Tibial nerve (tissue), 4 donors: ENCODE results near the gene CES5A. TPM values are rescaled to one million over a fixed set of nuclear protein-coding genes. Genes with fewer than 3 reads are reported as not detected.
"Not testable (repeated sequence)": the region's sequence is repeated elsewhere in the genome, so short reads cannot be mapped to it uniquely, and the experiment has no call there.

Experiments used
- DNase-seq, 2 donors: peaks; one replicate each; pipeline ENCODE4 v3.0.0-alpha.2; 2019; ENCODE audit warnings: low spot score in 2 of 2
- H3K27ac ChIP-seq, 4 donors: fragments of 200-600 bp; sonication (generic) in 3 of 4; one replicate each; pipeline ENCODE4 v1.5.1; 2017 to 2019; ENCODE audit warnings: mild to moderate bottlenecking in 1 of 4
- H3K27me3 ChIP-seq, 2 donors: fragments of 200-600 bp; sonication (generic) in 1 of 2; one replicate each; pipeline versions ENCODE4 v1.5.1 to v1.6.0; 2017 to 2019
- H3K36me3 ChIP-seq, 3 donors: fragments of 200-600 bp; sonication (generic); one replicate each; pipeline ENCODE4 v1.5.1; 2018 to 2019
- H3K4me1 ChIP-seq, 4 donors: fragments of 200-600 bp; sonication (generic) in 3 of 4; one replicate each; pipeline ENCODE4 v1.5.1; 2017 to 2019
- H3K4me3 ChIP-seq, 4 donors: fragments of 200-600 bp; sonication (generic) in 3 of 4; one replicate each; pipeline ENCODE4 v1.5.1; 2017 to 2019; ENCODE audit warnings: mild to moderate bottlenecking in 1 of 4, moderate library complexity in 1 of 4
- H3K9me3 ChIP-seq, 4 donors: fragments of 200-600 bp; sonication (generic) in 3 of 4; one replicate each; pipeline ENCODE4 v1.5.1; 2017 to 2019
- EP300 ChIP-seq, 2 donors: sonication (generic); formaldehyde crosslinking; IDR thresholded peaks; one replicate each; pipeline ENCODE4 v1.6.1; 2017; ENCODE audit warnings: antibody characterized with exemption in 2 of 2, mild to moderate bottlenecking in 1 of 2
- POLR2A ChIP-seq, 2 donors: fragments of 450-650 bp; IDR thresholded peaks; one replicate each; pipeline ENCODE4 v1.6.1; 2017; ENCODE audit warnings: antibody characterized with exemption in 2 of 2, mild to moderate bottlenecking in 2 of 2, moderate library complexity in 2 of 2
- WGBS, 2 donors: methylation state at CpG; one replicate each; pipeline ENCODE4 v1.1.5; 2018; 5-methylcytosine and 5-hydroxymethylcytosine counted together
- total RNA-seq, 4 donors: library from RNA; depleted of rRNA; stranded (reverse); fragments of >200 nt; gene quantifications; one replicate each; pipeline ENCODE4 v1.1.0, GENCODE V29; 2016
- TF ChIP-seq, protein P1 (sequence below), 5 experiments: fragments of 200-600 bp in 3 of 5; fragments of 450-650 bp in 2 of 5; sonication (generic) in 3 of 5; IDR thresholded peaks; one replicate each; pipeline ENCODE4 v1.5.1; 2016 to 2019; ENCODE audit warnings: antibody characterized with exemption in 5 of 5, mild to moderate bottlenecking in 3 of 5, moderate library complexity in 2 of 5

CES5A gene
- total RNA-seq, 4 donors from 2014 or later = not detected

DNA sequence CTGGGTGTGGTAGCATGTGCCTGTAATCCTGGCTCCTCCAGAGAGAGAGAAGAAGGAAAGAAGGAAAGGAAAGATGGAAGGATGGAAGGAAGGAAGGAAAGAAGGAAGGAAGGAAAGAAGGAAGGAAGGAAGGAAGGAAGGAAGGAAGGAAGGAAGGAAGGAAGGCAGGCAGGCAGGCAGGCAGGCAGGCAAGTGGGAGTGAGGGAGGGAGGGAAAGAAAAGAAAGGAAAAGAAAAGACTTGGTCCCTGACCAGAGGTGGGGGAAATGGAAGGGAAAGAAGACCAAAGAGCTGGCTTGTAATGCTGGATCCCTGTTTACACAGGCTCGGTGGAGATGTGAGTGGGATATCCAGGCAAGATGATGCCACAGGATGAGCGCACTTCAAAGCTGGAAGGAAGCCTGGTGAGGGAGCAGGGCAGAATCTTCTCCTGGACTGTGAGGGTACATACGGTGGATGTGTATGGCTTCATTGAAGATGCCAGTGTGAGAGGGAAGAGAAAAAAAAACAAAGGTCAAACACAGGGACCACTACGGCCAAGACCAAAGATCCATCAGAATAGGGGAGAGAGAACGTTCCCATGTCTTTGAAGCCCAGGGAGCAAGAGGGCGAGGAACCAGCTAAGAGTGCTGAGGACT lies 44.4 kb downstream of the CES5A start:
- Histone ChIP-seq H3K36me3 (no peaks in the 10 kb centered on the region), H3K4me3 (no peak overlapping the region), H3K4me1 (peaks cover 0 to 3% (median 0%) of the 10 kb centered on the region in 4 donors), H3K27ac (no peak overlapping the region), H3K9me3 (no peaks in the 10 kb centered on the region), H3K27me3 (no peaks in the 10 kb centered on the region)
- 68 to 85% methylated on average over 6 of the region's 6 CpGs for WGBS, 2 donors
- DNase-seq = no peak
- TF ChIP-seq POLR2A (IDR thresholded peaks at IDR 0.05) (no peak), EP300 (IDR thresholded peaks at IDR 0.05) (no peak)
- TF ChIP-seq, protein P1, sequence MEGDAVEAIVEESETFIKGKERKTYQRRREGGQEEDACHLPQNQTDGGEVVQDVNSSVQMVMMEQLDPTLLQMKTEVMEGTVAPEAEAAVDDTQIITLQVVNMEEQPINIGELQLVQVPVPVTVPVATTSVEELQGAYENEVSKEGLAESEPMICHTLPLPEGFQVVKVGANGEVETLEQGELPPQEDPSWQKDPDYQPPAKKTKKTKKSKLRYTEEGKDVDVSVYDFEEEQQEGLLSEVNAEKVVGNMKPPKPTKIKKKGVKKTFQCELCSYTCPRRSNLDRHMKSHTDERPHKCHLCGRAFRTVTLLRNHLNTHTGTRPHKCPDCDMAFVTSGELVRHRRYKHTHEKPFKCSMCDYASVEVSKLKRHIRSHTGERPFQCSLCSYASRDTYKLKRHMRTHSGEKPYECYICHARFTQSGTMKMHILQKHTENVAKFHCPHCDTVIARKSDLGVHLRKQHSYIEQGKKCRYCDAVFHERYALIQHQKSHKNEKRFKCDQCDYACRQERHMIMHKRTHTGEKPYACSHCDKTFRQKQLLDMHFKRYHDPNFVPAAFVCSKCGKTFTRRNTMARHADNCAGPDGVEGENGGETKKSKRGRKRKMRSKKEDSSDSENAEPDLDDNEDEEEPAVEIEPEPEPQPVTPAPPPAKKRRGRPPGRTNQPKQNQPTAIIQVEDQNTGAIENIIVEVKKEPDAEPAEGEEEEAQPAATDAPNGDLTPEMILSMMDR (IDR thresholded peaks at IDR 0.05) = no peak

DNA sequence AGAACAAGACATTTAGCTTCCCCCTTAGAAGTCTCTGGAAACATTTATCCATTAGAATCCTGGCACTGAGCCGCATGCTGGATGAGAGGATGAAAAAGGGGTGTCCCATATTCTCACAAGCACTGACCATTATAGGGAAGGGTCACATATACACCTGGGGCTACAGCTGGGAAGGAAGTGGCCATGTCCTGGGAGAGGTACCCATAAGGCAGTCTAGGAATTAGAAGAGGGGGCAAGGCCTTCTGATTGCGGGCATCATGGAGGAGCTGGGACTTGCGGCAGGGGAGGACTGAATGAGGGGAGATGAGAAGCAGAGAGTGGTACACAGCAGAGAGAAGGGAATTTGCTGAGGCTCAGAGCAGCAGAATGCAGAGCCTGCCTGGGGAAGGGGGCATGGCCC lies 45.9 kb downstream of the CES5A start:
- H3K27ac ChIP-seq, H3K4me3 ChIP-seq, H3K36me3 ChIP-seq, H3K27me3 ChIP-seq, H3K9me3 ChIP-seq, DNase-seq, H3K4me1 ChIP-seq: not testable (repeated sequence)
- 91 to 94% methylated on average over 3 of the region's 3 CpGs for WGBS, 2 donors

DNA sequence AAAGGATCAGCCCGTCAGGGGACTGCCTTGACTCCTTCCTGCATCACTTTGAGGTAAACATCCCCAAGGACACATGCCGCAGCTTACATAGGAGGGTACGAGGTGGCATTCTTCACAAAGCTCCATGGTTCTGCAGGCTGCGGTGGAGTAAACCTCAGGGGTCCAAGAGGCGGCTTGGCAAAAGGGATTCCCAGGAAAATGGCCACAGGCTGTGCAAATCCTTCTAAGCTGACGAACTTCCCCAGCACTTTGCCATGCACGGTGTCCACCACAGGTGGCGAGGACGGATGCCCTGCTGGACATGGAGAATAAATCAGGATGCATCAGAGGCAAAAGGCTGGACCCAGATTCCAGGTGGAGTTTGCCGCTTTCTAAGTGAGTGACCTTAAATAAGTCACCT lies 46.5 kb downstream of the CES5A start:
- no peak overlapping the region for H3K4me3 ChIP-seq
- no peak for DNase-seq
- no peaks in the 10 kb centered on the region for H3K27me3 ChIP-seq
- no peak for TF ChIP-seq POLR2A (IDR thresholded peaks at IDR 0.05)
- no peak for TF ChIP-seq EP300 (IDR thresholded peaks at IDR 0.05)
- TF ChIP-seq, protein P1 (IDR thresholded peaks at IDR 0.05) = no peak
- H3K36me3 ChIP-seq = no peaks in the 10 kb centered on the region
- no peak overlapping the region for H3K27ac ChIP-seq
- 73 to 77% methylated on average over 10 of the region's 10 CpGs for WGBS, 2 donors
- no peaks in the 10 kb centered on the region for H3K9me3 ChIP-seq
- no peaks in the 10 kb centered on the region for H3K4me1 ChIP-seq

DNA sequence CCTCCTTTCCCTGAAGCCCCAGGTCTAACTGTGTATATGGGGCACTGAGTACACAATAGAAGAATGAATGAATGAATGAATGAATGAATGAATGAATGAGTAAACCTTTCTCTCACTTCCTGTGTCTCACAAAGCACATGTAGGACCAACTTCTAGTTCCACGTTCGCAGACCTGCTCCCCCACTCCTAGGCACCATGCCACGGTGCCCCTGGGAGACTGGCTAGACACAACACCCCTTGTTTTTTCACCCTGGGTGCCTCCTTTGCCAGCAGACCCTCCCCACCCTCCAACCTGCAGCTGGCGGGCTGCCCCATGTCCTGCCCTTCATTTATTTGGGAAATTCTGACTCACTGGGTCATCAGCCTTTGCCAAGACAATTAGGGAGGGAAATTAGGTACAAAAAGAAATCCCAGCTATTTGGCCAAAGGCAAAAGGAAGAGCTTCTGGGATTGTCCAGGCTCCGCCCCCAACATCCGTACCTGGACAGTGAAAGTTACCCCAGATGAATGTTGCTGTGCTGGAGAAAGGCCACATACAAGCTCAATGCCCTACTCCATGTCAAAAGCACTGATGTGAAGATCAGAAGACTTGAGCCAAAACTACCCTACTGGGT lies 50.0 kb downstream of the CES5A start:
- TF ChIP-seq, protein P1 (IDR thresholded peaks at IDR 0.05) = no peak
- TF ChIP-seq POLR2A (IDR thresholded peaks at IDR 0.05) (no peak), EP300 (IDR thresholded peaks at IDR 0.05) (no peak)
- Histone ChIP-seq H3K27me3 (no peaks in the 10 kb centered on the region), H3K36me3 (peaks cover 0 to 9% (median 0%) of the 10 kb centered on the region in 3 donors), H3K27ac (no peak overlapping the region), H3K9me3 (no peaks in the 10 kb centered on the region), H3K4me1 (no peaks in the 10 kb centered on the region), H3K4me3 (no peak overlapping the region)
- no peak for DNase-seq
- 73 to 78% methylated on average over 6 of the region's 6 CpGs for WGBS, 2 donors

DNA sequence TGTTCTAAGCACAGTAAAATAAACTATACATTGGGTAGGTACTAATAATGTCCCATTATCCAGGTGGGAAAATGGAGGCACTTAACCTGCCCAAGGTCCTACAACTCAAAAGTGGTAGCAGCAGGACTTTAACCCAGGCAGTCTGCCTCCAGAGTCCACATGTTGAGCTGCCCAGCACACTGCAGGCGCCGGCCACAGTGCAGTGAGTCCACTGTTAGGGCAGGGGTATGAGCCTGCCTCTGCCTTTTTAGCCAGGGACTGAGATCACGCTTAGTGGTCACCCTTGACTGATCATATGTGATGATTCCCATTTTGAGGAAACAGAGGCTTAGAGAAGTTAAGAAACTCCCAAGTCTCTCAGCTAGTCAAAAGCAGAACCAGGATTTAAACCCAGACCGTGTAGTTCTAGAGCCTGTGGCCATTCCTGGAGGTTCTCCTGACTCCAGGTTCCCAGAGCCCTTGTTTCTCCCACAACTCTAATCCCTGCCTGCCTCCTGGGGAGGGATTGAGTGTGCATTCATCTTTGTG lies 50.6 kb downstream of the CES5A start:
- no peaks in the 10 kb centered on the region for H3K9me3 ChIP-seq
- H3K27ac ChIP-seq = no peak overlapping the region
- DNase-seq = no peak
- peaks cover 0 to 9% (median 0%) of the 10 kb centered on the region in 3 donors for H3K36me3 ChIP-seq
- TF ChIP-seq EP300 (IDR thresholded peaks at IDR 0.05) (no peak), POLR2A (IDR thresholded peaks at IDR 0.05) (no peak)
- TF ChIP-seq, protein P1 (IDR thresholded peaks at IDR 0.05) = no peak
- no peak overlapping the region for H3K4me3 ChIP-seq
- no peaks in the 10 kb centered on the region for H3K4me1 ChIP-seq
- H3K27me3 ChIP-seq = no peaks in the 10 kb centered on the region
- WGBS, 2 donors = 81 to 87% methylated on average over 4 of the region's 4 CpGs
